Measurements from ENCODE around the gene GPR183.

Gene GPR183

DNA sequence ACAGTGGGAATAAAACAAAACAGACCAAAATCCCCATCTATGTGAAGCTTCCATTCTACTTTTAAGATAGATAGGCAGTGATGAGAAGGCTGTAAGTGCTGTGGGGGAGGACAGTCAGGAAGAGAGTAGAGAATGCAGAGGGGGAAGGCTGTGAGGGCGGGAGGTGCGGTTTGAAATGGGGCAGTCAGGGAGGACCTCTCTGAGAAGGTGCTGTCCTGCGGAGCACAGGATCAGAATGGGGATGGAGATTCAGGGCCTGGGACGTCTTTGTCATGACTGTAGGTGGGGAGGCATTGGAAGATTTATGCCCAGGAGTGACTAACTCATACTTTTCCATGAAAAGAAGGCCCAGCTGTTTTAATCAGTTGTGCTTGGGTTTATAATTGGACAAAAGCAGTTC is 3.9 kb upstream of the GPR183 start:
- DNase-seq: no peak

DNA sequence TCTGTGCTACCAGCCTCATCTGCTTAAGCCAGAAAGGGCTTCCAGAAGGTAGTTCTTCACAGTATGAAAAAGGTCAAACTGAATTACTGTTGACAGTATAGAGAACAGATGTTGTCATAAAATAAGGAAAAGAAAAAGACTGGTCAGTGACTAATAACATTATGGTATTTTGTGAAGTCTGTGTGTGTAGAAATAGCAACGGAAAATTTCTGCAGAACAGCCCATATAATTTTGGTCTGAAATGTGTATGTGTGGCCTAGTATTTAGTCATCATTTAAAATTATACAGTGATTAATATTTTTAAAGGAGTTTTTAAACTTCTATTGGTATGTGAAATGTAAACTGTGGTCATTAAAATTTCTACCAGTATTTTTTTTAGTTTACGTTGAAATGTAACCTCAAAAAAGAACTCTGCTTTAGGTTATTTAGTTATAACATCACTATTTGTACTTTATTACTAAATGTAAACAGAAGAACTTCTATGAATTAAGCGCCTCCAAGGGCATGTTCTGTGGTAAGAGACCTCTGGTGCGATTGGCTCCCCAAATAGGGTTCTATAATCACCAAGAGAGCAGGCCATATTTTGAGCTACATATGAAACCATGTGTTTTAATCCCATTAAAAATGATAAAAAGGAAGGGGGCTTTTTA is 3.3 kb upstream of the GPR183 start:
- DNase-seq: no peak

DNA sequence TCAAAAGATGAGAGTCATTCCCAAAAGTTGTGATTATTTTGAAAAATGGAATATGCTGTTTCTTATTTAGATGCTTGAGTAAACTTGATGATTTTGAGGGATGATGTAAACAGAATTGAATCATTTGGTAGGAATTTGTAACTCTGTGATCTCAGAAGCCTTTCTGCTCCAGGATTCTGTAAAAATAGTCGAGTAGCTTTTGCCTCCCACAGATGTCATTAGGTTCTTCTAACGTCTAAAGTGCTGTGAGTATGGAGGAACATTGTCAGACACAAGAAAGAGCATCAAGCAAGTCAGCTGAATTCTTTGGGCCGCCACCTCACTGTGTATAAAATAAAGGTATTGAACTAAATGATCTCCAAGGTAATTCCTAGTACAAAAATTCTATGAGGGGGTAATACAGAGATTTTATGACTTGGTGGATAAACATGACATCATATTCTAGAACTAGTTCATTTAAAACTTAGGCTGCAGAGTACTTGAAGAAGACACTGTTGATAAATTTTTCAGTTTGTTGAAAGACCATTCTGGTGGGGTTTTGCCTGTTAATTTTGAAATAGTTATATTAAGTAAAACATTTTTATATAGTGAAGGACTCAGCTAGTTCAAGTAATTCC is 1.4 kb upstream of the GPR183 start:
- no peak for DNase-seq

DNA sequence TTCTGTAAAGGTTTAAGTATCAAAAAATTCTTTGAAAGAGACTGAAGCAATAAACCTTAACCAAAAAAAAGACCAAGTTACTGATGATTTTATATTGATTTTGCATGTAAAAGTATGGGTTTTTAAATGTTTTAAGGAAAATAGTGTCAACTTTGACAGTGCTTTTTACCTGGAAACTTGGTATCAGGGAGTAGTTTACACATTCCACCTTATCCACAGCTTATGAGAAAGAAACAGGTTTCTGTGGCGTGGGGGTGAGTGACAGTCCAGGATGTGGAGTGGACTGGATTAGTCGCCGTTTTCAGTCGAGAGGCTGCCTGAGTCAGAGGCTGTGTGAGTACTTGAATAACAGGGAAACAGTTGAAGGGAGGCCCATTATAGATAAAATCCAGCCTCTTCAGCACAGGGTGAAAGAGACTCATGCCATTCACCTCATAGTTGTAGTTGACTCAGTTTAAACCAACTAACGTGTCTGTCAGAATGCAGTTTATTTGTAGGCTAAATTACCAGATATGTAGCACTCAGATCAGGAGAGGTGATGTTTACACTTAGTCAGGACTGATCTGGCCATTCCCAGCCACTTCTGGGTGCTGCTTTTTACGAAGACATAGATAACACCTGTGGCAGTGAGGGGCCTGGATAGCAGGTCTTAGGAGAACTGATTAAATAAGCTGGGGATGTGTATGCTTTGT is 595 bp upstream of the GPR183 start:
- peak; percentile 49 for DNase-seq

DNA sequence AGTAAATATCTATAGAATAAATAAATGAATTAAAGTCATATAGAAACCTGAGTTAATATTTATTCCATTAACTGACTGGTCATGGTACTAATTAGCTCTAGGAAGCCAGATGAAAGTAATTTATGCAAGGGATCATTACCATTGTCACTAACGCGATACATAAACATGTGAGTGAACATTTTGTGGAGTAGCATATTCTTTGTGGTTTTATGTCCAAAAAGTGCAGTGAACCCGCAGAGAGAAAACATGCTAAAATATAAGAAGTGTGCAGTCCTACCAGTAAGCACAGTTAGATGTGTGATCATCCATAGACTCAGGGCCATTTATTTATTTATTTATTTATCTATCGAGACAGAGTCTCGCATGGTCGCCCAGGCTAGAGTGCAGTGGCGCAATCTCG is 1.6 kb downstream of the GPR183 start:
- DNase-seq: no peak

DNA sequence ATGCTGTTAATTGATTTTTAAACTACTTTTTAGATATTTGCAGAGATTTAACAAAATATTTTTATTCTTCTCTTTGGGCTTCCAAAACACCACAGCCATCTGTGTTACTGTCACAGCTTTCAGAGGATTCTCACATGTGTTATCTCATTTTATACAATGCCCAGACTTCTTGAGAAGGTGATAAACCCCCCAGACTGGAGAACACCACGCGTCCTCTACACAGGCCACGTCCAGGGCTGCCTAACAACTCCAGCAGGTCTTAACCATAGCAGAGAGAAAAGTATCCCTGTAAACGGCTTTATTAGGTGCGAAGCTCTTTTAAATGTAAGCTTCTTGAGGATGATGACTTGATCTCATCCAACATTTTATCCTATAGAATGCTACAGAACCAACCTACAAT is 2.0 kb downstream of the GPR183 start:
- no peak for DNase-seq

DNA sequence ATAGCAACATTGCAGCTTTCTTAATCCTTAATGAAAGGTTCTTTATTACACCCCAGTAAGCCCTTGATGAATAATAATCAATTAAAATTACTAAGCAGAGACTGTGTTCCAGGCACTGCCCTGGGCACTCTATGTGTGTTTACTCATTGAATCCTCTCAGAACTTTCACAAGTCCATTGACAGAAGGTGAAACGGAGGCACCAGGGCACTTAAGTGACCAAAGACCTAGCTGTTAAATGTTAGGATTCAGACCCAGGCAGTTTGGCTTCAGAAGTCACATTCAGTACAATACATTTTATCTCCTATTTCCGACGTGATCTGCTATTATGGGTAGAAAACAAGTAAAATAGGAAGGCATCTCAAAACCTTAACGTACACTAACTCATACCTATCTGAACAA is 2.7 kb downstream of the GPR183 start:
- no peak for DNase-seq

DNA sequence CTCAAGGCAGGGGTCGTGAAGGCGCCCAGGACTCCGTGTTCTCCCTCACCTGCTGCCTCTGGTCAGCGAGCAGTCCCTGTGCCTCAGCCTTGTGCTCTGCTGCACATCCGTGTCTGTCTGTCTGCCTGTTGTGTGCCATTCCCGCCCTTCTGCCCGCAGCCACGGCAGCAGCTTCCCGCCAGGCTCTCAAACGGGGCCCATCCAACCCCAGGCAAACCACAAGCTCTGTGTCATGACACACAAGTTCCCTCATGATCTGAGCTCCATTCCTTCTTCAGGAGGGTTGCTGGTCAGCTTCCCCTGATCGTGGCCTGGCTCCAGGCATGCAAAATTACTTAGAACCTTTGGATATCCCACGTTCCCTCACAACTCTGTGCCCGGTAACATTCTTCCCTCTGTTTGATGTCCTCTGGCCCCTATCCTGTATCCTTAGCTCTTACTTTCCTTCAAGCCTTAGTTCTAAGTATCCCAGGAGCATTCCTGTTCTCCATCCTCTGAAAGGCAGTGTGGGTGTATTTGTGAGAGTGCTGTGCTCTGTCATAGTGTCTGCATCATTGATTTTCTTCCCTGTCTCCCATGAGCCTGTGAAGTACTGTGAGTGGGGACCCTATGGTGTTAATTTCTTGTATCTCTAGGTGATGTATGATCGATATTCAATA is 3.2 kb downstream of the GPR183 start:
- DNase-seq: peak; percentile 62

DNA sequence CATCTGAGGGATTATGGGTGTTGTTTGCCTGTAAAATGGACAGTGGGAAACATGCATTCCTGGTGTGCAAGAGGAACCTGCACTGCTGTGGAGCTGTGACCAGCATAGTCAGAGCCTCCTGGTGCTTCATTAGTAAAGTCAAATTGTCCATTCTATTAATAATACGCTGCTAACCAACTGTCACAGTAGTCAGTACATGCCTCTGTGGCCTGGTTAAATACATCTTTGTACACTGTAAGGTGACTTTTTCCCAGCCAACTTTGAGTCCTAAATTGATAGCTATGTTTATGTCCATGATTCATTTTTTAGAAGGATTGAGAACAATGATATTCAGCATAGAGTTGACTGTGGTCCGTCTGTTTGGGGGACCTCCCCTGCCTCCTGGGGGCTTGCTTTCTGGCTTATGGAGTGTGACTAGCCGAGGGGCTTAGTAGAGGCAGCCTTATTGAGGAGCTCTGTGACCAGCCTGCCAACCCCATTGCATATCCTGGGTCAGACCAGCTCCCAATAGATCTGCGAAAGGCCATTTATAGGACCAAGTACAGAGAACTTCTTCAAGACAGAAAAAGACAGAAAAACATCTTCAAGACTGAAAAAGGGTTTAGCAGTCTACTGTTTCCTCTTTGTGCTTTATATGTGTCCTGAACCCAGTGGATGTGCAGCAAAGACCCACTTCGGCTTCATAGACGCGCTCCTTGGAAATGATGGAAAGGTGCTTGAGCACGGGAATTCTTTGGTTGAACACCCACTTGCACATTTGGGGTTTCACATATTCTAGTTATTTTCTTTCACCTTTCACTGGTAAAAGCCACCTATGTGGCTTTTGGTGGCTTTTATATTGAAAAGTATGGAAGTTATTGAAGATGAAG is 4.3 kb downstream of the GPR183 start:
- DNase-seq: no peak

DNA sequence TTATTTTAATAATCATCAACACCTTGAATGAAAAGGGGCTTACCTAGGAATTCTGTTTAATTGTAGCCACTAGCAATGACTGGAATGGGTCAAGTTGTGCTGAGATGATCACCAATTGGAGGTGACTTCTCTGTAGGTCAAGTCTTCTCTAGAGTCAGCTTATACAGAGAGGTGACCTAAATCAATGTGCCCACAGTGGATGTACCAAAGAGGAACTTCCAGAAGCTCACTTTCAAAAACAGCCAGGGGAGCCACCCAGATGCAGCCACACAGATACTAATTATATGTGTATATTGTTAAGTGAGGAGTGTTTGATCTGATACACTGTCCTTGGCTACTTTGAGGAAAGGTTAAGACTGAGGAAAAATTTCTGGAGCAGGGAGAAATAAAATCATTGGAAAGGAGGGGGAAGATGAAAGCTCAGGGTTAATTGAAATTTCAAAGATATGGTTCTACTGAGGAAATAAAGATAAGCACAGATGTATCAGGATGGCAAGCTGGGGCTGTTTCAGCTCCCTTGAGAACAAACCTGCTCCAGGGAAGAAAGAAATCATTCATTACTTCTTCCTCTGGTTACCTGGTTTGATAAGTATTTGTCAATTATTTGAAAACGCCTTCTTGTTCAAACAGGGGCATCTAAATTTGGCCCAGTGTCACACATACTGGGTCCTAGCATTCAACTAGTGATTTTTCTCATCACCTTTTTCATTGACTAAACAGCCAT is 5.1 kb downstream of the GPR183 start:
- DNase-seq: no peak

DNA sequence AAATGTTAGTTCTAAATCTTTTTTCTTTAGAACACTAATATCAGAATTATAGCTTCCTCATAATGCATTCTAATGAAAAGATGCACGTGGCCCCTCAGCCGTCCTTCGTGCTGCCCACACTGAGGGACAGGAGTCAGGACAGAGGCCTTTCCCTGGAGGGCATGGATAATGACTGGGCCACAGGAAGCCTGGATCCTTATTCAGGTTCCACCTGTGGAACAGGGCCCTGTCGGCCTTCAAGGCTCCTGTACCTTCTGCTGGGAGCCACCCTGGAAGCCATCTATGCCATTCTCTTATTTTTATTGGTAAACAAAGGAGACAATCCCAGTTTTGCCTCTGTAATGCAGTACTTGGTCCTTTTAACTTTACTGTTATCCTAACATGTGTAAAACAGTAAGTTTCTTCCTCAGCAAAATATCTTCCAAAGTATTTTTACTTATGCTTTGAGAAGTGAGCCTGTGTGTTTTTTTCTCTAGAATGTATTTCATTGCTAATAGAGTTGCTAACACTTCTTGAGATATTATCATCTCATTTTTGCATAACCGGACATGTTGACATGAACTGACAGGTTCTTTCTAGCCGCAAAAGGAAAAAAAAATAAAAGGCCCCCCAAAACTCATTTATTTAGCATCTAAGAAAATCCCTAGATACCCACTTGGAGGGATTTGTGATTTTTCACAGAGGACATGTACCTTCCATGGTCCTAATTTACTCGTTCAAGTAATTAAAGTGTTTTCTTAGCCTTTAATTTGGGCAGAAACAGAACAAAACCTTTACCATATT is 6.0 kb downstream of the GPR183 start:
- no peak for DNase-seq

DNA sequence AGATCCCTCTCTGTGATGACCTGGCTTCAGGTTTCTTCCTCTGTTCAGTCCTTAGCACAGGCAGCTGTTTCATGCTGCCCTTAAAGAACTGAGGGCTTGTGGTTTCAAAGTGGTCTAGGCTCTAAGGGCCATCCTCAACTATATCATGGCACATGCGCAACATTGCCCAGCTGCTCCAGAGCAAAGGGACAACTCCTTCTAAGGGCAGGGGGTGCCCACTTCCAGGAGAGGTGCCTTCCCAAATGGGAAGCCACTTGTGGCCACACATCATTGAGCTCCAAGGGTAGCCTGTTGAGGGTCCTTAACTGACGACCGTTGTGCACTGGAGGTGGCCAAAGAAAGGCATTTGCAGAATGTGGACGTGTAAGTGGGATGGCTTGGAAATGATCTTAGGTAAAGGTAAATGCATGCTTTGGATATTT is 7.3 kb downstream of the GPR183 start:
- no peak for DNase-seq

DNA sequence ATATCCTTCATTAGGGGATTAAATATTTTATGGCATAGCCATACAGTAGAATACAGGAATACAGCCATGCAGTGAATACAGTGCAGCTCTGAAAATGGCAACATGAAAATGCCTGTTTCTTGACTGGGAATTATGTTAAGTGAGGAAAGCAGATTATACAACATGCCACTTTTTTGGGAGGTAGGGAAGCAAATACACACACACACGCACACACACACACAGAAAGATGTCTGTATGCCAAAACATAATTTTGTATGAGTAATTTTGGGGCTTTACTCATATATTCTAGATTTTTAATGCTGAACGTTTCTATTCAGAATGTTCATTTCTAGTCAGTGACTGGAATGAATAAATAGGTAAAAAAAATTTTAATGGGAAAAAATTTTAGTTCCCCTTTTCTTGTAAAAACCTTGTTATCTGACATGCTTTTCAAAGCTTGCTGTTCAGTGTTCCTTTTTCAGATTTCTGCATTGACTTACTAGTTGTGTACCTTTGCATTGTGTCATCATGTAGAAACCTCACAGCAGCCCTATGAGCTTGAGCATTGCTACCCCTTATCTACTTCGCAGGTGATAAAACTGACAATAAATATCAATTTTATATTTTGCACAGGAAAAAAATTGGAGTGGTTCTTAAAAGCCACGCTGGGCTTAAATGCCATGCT is 7.8 kb downstream of the GPR183 start:
- DNase-seq: no peak

DNA sequence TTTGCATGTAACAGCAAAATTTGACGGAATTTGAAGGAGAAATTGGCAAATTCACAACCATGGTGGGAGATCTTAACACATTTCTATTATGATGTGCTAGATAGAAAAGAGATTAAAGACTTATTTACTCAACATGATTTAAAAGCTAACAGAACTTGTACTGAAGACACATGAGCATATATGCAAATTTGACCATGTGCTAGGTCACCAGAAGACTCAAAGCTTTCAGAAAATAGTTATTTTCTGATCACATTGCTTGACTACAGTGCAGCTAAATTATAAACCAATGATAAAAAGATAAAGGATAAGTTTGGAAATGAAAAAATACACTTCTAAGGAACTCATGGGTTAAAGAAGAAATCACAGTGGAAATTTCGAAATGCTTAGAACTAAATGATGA is 9.1 kb downstream of the GPR183 start:
- DNase-seq: no peak

DNA sequence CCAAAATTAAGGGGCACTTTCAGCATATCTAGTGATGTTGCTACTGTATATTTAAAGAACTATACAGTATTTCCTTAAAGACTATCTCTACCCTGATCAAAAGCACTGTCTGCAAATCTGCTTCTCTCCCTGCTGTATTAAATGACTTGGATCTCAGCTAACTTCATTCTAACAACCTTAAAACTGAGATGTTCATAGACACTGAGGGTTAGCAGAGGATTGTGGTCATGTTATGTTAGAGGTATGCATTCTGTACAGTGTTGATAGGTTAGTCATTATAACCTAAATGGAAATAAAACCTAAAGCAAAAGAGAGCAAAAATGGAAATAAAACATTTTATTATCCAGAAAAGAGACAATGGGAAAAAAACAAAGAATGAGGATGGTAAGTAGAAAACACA is 9.9 kb downstream of the GPR183 start:
- no peak for DNase-seq

DNA sequence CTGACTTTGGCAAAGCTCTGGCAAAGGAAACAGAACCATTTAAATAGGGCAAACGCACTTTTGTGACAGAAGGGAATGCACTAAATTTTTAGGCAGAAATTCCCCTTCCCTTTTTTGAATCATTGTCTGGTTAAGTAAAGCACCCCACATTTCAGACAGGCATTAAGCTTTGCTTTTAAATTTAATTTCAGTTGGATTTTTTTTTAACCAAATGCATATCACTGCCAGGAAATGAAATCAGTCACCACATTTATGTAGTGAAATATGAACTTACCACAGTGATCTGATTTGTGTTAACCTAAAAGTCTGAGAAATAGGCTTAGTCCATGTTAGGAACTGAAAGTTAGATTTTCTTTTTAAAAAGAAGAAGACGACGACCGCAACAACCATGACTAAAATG is 10.8 kb downstream of the GPR183 start:
- DNase-seq: no peak

DNA sequence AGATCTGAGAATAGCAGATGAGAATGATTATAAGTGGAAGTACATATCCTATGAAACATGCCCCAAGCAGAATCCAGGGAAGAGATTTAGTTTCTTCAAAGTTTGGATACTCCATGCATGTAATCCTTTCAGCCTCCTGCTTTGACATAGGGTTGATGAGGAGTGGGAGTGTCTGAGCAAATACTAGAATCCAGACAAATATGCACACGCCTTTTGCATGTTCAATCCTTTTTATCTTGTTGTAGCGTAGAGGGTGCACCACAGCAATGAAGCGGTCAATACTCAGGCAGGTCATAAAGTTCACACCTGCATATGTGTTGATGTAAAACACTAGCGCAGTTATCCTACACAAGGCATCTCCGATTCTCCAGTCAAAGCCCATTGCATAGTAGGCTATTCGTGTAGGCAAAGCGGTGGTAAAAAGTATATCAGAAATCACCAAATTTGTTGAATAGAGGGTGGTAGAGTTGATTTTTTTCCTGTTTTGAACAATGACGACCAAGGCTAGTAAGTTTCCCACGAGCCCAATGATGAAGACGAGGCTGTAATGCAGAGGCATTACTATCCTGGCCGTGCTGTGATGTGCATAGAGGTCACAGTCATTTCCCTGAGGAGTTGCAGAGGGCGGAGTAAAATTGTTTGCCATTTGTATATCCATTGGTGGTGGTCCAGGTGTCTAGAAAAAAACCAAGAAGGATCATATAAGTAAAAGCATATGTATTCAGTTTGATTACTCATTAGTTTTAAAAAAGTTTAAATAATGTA is 11.5 kb downstream of the GPR183 start:
- DNase-seq: no peak

DNA sequence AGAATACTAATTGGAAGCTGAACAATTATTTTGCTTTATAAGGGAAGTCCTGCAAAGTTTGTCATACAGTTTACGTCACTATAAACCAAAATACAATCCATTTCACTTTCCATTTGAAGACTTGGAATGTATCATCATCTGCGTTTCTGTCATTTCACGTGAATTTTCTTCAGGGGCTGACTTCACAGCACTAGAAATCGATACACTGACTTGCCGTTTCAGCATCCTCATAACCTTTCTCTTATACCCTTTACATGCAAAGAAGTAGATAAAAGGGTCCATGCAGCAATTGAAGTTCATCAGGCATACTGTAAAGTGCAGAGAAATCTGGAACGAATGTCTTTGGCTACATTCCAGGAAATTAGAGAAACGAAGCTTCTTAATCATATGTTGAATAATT is 12.2 kb downstream of the GPR183 start:
- DNase-seq: no peak

DNA sequence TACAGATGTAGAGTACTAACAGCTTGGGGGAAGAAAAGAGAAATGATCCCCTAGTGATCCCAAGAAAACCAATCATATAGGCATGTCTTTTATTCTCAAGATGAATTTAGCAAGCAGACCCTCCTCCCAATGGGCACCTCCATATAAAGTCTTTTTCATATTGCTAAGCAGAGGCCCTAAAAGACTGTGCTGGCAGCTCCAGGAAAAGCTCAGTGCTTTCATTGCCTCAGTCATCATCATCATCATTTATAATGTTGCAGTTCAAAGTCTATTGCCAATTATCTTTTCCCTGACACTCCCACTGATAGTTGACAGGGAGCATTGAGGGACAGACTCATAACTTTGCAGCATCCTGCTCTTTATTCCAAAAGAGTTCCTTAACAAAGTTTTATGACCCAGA is 13.0 kb downstream of the GPR183 start:
- no peak for DNase-seq

DNA sequence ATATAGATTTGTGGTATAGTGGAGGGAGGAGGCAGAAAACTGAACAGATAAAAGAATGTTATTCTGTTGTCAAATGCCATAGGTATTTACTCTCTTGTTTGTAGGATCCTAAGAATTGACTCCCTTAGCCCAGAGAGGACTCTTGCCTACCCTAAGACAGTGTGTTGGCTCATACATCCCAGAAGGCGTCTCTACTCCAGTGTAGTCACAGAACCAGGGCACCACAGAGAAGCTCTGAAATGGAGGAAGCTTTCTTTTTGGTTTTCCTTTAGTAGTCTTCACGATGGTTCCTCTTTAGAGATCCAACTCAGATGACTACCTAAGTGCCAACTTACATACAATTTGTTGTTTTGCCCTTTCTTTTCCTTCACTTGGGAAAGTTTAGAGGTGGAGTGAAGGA is 14.0 kb downstream of the GPR183 start:
- no peak for DNase-seq
